Astrocyte of the spinal cord (primary cell): Measurements from ENCODE around the gene TMEM168.
A peak's percentile ranks its signal among the peaks of the same experiment; 100 is the strongest.
"Not testable (repeated sequence)": the region's sequence is repeated elsewhere in the genome, so short reads cannot be mapped to it uniquely, and the experiment has no call there.

Source experiments
- DNase-seq: peaks from one replicate; pipeline ENCODE4 v3.0.0; 2011; ENCODE audit warnings: low read depth, low spot score
- H3K4me3 ChIP-seq: 2 replicates; pipeline ENCODE4 v1.5.1; 2011; ENCODE audit warnings: low read depth, mild to moderate bottlenecking, low read length, moderate library complexity
- CTCF ChIP-seq: IDR thresholded peaks from 2 replicates; pipeline ENCODE4 v1.5.1; 2012; ENCODE audit warnings: low read depth, mild to moderate bottlenecking, low read length, inconsistent platforms
- in situ Hi-C: cut with HindIII; loops from 2 replicates; pipeline ENCODE4 v1.10.0; 2017; ENCODE audit warnings: low sequenced_read_pairs

The TMEM168 gene

GRCh38 chr7:112735261-112735660, 54.9 kb downstream of the TMEM168 start:
- no peak overlapping the region for H3K4me3 ChIP-seq
- in situ Hi-C loops, result no loop called here
- TF ChIP-seq CTCF, result no peak
- DNase-seq, result no peak

DNA sequence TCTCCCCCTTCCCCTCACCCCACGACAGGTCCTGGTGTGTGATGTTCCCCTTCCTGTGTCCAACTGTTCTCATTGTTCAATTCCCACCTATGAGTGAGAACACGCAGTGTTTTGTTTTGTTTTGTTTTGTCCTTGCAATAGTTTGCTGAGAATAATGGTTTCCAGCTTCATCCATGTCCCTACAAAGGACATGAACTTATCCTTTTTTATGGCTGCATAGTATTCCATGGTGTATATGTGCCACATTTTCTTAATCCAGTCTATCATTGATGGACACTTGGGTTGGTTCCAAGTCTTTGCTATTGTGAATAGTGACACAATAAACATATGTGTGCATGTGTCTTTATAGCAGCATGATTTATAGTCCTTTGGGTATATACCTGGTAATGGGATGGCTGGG, 58.9 kb downstream of the TMEM168 start:
- DNase-seq, H3K4me3 ChIP-seq, in situ Hi-C loops: not testable (repeated sequence)

DNA sequence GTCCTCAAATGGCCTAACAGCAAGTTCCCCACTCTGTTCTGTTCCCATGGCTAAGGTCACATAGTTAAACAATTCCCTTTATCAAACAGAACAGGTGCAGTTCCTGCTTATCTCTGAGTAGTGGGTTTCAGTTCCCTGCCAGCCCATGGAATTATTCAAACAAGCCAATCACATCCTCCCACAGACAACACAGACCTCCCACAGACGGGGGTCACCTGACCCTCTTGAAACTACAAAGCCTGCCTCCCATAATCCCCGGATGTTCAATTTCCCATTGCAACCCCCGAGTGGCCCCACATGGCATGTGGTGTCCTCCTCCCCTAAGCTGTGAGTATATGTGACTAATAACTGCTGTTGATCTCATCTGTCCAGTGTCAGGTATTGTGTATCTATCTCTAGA, 64.1 kb downstream of the TMEM168 start:
- no peak overlapping the region for H3K4me3 ChIP-seq
- in situ Hi-C loops, result no loop called here
- no peak for TF ChIP-seq CTCF
- DNase-seq, result no peak

DNA sequence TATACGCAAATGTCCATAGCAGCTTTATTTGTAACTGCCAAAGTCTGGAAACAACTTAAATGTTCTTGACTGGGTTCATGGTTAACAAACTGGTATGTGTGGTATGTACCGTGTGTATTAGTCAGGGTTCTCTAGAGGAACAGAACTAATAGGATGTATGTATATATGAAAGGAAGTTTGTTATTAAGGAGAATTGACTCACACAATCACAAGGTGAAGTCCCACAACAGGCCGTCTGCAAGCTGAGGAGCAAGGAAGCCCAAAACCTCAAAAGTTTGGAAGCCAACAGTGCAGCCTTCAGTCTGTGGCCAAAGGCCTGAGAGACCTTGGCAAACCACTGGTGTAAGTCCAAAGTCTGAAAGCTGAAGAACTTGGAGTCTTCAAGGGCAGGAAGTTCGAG, 66.8 kb downstream of the TMEM168 start:
- TF ChIP-seq CTCF, result no peak
- DNase-seq, result peak; percentile 68
- in situ Hi-C loops, result no loop called here
- H3K4me3 ChIP-seq, result no peak overlapping the region

GRCh38 chr7:112721366-112721765, 68.8 kb downstream of the TMEM168 start:
- in situ Hi-C loops, result no loop called here
- no peak for TF ChIP-seq CTCF
- DNase-seq, result no peak
- H3K4me3 ChIP-seq, result no peak overlapping the region

DNA sequence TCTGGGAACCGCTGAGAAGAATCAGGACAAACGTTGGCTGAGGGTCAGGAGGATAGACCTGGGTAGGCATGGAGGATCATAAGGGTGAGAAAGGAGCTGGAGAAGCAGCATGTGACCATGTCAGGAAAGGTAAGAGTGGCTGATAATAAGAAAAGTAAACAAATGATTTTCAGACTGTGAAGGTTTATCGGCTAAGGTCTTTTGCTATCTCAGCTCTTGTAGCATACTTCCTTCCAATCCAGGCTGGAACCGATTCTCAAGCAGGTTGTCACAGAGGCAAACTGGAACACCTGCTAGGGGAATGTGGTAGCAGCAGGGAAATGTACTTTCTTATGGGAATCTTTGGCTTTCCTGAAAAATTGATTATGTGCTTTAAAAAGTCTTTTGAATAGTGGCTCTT, 74.7 kb downstream of the TMEM168 start:
- no peak for DNase-seq
- no peak overlapping the region for H3K4me3 ChIP-seq
- in situ Hi-C loops, result no loop called here
- no peak for TF ChIP-seq CTCF

DNA sequence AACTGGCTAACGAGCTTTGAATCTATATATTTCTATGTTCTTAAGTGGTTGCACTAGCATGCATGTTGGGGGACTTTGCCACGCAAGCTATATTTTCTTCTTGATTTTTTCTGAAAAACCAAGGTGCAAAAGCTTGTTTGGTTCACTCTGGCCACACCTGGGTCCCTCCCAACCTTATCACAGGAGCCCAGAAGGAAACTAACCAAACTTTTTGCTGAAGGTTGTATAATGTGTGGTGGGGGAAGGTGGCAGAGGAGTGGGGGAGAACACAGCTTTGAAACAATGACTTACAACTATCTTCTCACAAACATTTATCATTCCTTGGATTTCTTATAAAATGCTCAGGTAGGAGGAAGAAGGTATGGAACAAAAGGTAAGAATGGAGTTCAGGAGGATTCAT, 75.3 kb downstream of the TMEM168 start:
- no peak overlapping the region for H3K4me3 ChIP-seq
- in situ Hi-C loops, result no loop called here
- DNase-seq, result no peak
- no peak for TF ChIP-seq CTCF
